ENCODE data around the gene SRPX2.

Gene SRPX2

GRCh38 chrX:100635989-100636320 is 8.0 kb upstream of the SRPX2 start:
- peak overlapping the region; percentile 66 for H3K4me3 ChIP-seq (ENCODE audit: low read depth, low read length)

GRCh38 chrX:100636321-100636991 is 7.5 kb upstream of the SRPX2 start, which contains the start of gene TSPAN6:
Gene TSPAN6 (minus strand): TSS chrX:100636806. CDS start chrX:100636694, 112 bp downstream.
- peak within 1 kb of the TSS; percentile 66 for H3K4me3 ChIP-seq (ENCODE audit: low read depth, low read length)
- TF ChIP-seq CTCF (IDR thresholded peaks at IDR 0.05; ENCODE audit: insufficient read depth, low read length, missing control alignments), result peak; percentile 33
- POLR2A ChIA-PET, result no interaction called here
- CTCF ChIA-PET, result interaction anchor here (0.6 to 3.5 kb wide), 21 partner anchors 9 to 132 kb away, joined by 3 to 27 read pairs (median 6); partner anchors contain the start of gene SRPX2
- no peak for DNase-seq (ENCODE audit: low read depth, low spot score)

More at GRCh38 chrX:100635989-100636320, 8.0 kb upstream of the SRPX2 start:
- CTCF ChIA-PET, result interaction anchor here (0.6 to 3.5 kb wide), 12 partner anchors 9 to 124 kb away, joined by 3 to 27 read pairs (median 9); partner anchors contain the start of gene SRPX2
- POLR2A ChIA-PET, result no interaction called here
- no peak for TF ChIP-seq CTCF (IDR thresholded peaks at IDR 0.05; ENCODE audit: insufficient read depth, low read length, missing control alignments)
- DNase-seq (ENCODE audit: low read depth, low spot score), result no peak

GRCh38 chrX:100642290-100642689 is 1.7 kb upstream of the SRPX2 start:
- ChIA-PET POLR2A (no interaction called here), CTCF (interaction anchor here (0.7 to 2.2 kb wide), 5 partner anchors 10 to 723 kb away, joined by 4 to 8 read pairs (median 4); no protein-coding TSS in a partner anchor)
- TF ChIP-seq CTCF (IDR thresholded peaks at IDR 0.05; ENCODE audit: insufficient read depth, low read length, missing control alignments), result no peak
- DNase-seq (ENCODE audit: low read depth, low spot score), result no peak
- H3K4me3 ChIP-seq (ENCODE audit: low read depth, low read length), result no peak overlapping the region

- H3K4me3 ChIP-seq (ENCODE audit: low read depth, low read length), result no peak overlapping the region
- TF ChIP-seq CTCF (IDR thresholded peaks at IDR 0.05; ENCODE audit: insufficient read depth, low read length, missing control alignments), result no peak
- ChIA-PET POLR2A (no interaction called here), CTCF (interaction anchor here (0.7 to 2.2 kb wide), 6 partner anchors 9 to 723 kb away, joined by 3 to 8 read pairs (median 4); no protein-coding TSS in a partner anchor)
- no peak for DNase-seq (ENCODE audit: low read depth, low spot score)
These were observed 787 bp upstream of the SRPX2 start for GRCh38 chrX:100643212-100643611.

- TF ChIP-seq CTCF (IDR thresholded peaks at IDR 0.05; ENCODE audit: insufficient read depth, low read length, missing control alignments), result no peak
- no peak for DNase-seq (ENCODE audit: low read depth, low spot score)
- peak overlapping the region; percentile 53 for H3K4me3 ChIP-seq (ENCODE audit: low read depth, low read length)
- POLR2A ChIA-PET, result interaction anchor here (0.8 kb wide), 1 partner anchor 75 kb away, joined by 3 read pairs; no protein-coding TSS in a partner anchor
- CTCF ChIA-PET, result interaction anchor here (1.2 to 3.4 kb wide), 5 partner anchors 9 to 40 kb away, joined by 3 to 18 read pairs (median 3); partner anchors contain the start of gene TSPAN6
These were observed 1.1 kb downstream of the SRPX2 start for GRCh38 chrX:100645106-100645505.

- no peak for DNase-seq (ENCODE audit: low read depth, low spot score)
- ChIA-PET POLR2A (no interaction called here), CTCF (interaction anchor here (0.8 to 3.4 kb wide), 5 partner anchors 11 to 121 kb away, joined by 3 to 24 read pairs (median 9); partner anchors contain the start of gene TSPAN6)
- no peak overlapping the region for H3K4me3 ChIP-seq (ENCODE audit: low read depth, low read length)
- no peak for TF ChIP-seq CTCF (IDR thresholded peaks at IDR 0.05; ENCODE audit: insufficient read depth, low read length, missing control alignments)
These were observed 3.1 kb downstream of the SRPX2 start for GRCh38 chrX:100647095-100647494.
